Measurements from ENCODE around the gene CACNA2D1.

CACNA2D1 gene

GRCh38 chr7:82286096-82286797 is 157.3 kb downstream of the CACNA2D1 start:
- no peak for DNase-seq (ENCODE audit: low read depth)

GRCh38 chr7:82284936-82285519 is 158.5 kb downstream of the CACNA2D1 start:
- no peak for DNase-seq (ENCODE audit: low read depth)

DNA sequence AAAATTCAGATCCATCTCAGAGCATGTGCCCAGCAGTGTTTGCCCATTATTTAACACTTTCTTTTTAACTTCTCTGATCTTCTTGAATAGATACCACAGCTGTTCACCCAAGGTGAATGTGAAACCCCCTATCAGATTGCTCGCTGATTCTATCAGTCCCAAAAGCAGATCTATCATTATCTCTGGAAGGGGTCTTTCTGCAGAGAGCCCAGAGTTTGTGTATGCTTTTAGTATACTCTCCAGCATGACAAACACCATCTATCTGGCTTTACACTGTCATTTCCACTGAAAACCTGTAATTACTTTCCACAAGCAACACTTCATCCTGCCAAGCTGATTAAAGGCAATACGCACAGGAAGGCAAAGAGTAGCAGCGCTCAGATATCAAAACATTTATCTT is 168.2 kb downstream of the CACNA2D1 start:
- DNase-seq (ENCODE audit: low read depth), result no peak

GRCh38 chr7:82274681-82275080 is 168.9 kb downstream of the CACNA2D1 start:
- DNase-seq (ENCODE audit: low read depth), result no peak

DNA sequence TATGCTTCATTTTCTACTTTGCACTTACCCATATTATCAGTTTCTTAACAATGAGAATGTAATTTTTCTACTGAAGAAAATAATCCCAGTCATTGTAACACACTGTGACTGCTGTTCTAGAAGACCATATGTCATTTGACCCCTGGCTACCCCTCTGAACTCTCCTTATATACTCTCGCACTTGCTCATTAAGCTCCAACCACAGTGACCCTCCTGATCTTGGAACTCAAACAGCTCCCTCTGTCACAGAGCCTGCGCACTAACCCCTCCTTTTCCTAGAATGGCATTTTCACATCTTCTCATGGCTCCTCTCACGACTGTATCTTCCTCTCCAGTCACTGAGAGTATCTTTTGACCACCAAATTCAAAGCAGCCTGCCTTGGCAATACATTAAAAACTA is 169.7 kb downstream of the CACNA2D1 start:
- no peak for DNase-seq (ENCODE audit: low read depth)

GRCh38 chr7:82270870-82271269 is 172.7 kb downstream of the CACNA2D1 start:
- no peak for DNase-seq (ENCODE audit: low read depth)

DNA sequence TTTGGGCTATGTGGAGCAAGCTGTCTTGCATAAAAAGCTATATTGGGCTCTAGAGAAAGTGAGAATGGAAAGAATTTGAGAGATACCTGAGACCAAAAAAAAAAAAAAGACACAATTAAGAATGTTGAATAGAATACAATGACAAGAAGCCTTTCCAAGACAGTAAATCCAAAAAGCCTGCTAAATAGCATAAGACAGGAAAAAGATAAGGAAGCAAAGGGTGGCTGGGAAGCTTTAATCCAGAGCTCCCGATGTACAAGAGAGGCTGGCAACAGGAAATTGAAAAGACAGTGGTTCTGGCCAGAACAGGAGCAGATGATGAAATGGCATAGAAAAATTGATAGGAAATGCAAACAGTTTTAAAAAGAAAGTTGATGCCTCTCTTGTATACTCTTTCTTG is 174.9 kb downstream of the CACNA2D1 start:
- DNase-seq (ENCODE audit: low read depth), result no peak

GRCh38 chr7:82266081-82266480 is 177.5 kb downstream of the CACNA2D1 start:
- DNase-seq (ENCODE audit: low read depth), result no peak

DNA sequence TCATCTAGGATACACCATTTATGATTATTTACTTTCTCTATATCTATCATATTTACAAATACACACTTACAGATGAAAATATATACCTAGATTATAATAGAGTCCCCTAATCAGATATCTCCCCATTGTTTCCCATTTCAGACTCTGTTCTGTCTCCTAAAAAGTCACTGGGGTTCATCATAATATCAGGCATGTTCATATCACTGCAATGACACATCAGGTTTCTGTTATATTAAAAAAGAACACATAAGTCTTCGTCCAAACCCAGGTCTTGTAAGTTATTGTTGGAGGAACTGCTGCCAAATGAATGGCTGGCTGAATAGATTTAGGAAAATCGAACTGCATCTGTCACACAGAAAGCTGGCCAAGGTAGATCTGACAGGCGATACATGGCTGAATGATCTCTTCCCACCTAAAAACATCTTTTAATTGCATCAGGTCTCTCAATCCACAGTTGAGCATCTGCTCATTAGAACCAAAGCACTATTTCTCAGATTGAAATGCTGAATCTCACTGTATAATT is 178.7 kb downstream of the CACNA2D1 start:
- DNase-seq (ENCODE audit: low read depth), result no peak

GRCh38 chr7:82263920-82264782 is 179.4 kb downstream of the CACNA2D1 start:
- no peak for DNase-seq (ENCODE audit: low read depth)

DNA sequence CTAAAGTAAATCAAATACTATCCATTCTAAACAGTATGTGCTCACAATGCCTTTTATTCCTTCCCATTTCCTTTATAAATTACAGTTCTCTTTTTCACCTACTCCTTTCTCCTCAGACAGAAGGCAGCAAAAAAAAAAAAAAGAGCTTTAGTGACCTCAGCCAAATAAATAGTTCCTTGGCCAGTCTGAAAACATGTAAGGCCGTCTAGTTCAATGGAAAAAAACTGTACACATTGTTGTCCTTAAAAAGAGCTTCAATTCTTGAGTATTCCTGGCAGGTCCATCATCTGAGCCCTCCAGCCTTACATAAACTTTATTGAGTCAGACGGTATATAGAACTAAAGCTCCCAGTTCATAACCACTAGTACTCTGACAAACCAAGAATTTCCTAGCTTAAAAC is 185.4 kb downstream of the CACNA2D1 start:
- no peak for DNase-seq (ENCODE audit: low read depth)

- DNase-seq (ENCODE audit: low read depth), result no peak
Observed at GRCh38 chr7:82257118-82257695, 186.4 kb downstream of the CACNA2D1 start.

DNA sequence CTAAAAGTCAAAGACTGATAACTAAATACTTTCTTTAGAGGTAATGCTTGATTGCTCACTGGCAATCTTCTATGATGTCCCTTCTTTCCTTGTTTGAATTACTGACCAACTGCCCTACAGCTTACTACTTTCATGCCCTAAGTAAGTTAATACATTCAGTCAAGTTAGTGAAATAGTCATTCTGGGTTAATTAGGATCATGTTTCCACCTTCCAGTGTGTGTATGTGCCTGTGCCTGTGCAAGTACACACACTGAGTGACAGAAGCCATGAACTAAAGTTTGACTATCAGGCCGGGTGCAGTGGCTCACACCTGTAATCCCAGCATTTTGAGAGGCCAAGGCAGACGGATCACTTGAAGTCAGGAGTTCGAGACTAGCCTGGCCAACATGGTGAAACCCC is 187.9 kb downstream of the CACNA2D1 start:
- DNase-seq (ENCODE audit: low read depth), result no peak

DNA sequence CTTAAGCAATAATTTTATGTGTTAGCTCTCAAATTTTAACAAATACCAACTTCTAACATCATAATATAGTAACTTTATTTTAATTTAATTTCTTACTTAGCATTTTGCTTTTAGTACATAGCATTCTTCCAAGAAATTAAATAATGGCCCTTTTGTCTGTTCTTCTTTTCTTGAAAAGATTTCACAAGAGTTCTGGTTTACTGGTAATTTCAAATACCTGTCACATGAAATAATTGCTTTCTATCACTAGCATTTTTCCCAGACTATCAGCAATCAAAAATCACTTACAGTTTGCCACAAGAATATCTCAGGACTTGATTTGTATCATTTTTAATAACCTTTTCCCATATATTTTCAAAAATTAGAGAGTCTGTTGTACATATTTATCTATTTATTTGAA is 193.0 kb downstream of the CACNA2D1 start:
- DNase-seq (ENCODE audit: low read depth), result no peak

DNA sequence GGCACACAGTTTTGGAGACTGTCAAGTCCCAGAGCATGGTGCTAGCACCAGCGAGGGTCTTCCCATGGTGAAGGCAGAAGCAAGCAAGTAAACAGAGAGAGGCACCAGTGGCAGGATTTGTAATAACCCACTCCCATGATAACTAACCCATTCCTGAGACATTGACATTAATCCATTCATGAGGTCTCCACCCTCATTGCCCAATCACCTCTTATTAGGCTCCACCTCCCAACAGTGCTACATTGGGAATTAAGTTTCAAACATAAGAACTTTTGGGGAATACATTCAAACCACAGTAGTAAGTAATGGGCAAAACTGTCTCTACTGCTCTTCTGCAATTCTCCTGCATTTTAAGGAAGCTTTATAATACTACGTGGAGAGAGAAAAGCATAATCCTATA is 193.6 kb downstream of the CACNA2D1 start:
- DNase-seq (ENCODE audit: low read depth), result no peak

DNA sequence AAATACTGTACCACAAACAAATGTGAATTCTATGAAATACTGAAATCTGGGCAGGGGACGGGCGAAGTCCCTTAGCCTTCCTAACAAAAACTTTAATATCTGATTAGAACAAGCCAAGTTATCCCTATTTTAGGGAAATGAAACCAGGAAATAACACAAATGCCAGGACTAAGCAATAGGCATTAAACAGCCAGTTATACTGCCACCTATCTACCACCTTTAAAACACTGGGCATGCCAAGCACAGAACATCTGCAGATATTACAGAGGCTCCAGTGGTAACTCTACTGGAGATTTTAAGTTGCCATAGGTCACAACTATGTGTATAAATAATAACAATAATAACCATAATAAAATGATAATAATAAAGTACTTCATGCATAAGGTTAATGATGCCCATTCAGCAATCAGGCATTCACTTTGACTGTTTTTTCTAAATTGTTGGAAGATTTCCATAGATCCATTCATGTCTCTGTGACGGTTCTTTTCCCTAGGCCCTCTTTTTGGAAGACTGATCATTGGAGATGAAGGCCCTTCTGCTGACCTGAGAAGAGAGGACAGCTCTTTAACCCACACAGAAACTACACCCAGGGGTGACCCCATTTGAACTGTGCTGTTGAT is 195.7 kb downstream of the CACNA2D1 start:
- DNase-seq (ENCODE audit: low read depth), result no peak

DNA sequence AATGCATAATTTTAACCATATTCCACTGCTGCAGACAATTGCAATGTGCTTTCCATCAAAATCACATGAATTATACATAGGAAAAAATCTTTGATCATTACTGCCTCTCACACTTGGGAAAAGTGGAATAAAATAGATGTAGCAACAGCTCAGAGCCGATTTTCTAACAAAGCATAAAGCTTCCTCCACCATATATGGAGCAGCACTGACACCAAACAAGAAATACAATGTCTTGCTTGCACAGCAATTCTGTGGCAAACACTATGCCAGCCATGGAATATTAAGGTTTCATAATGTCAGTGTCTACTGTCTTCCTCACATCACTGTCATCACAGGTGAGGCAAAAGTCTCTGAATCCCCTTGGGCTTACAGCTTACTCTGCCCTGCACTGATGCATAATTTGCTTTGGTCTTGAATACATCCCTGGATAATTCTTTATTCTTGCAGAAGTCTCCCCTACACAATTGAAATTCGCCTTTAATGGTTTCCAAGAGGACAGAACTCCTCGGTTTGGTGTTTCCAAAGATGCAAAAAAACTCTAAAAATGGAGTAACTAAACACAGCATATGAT is 198.5 kb downstream of the CACNA2D1 start:
- DNase-seq (ENCODE audit: low read depth), result no peak

- DNase-seq (ENCODE audit: low read depth), result no peak
Observed at GRCh38 chr7:82241356-82241755, 202.2 kb downstream of the CACNA2D1 start.

DNA sequence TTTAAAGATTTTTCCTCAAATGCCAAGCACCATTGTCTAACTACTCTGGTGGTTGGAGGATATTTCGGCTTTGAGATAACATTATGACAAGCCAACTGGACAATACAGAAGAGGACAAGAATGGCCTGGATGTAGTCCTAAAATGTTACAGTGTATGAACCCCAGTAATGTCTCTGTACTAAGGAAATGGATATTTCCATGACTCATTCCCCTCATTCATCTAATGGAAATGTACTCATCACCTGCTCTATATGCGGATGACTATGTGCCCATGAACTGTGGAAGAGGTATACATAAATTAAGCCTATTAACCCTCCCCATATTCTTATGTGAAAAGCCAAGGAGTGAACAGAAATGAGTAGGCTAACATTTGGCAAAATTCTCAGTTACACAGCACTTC is 207.9 kb downstream of the CACNA2D1 start:
- DNase-seq (ENCODE audit: low read depth), result no peak

- DNase-seq (ENCODE audit: low read depth), result no peak
Observed at GRCh38 chr7:82234457-82235049, 209.0 kb downstream of the CACNA2D1 start.
